HG02938 (cell line): Measurements from ENCODE around the gene KPNB1.
A peak's percentile ranks its signal among the peaks of the same experiment; 100 is the strongest.

Experiments used
- ATAC-seq: cut with Tn5 transposase; IDR thresholded peaks from one replicate; pipeline ENCODE4 v1.9.1; 2021; ENCODE audit warnings: mild to moderate bottlenecking, moderate library complexity; ENCODE audit not compliant: unreplicated experiment

KPNB1 gene

GRCh38 chr17:47649153-47649971 lies at the start of gene KPNB1:
KPNB1 (plus strand) TSS chr17:47649919; CDS start chr17:47650245, 326 bp downstream.
- ATAC-seq = peak; percentile 80

- no peak for ATAC-seq
These were observed 45.7 kb upstream of the KPNB1 start for GRCh38 chr17:47603830-47604597.

GRCh38 chr17:47604598-47604927 lies 45.2 kb upstream of the KPNB1 start:
- ATAC-seq = no peak

GRCh38 chr17:47605011-47605410 lies 44.7 kb upstream of the KPNB1 start:
- no peak for ATAC-seq

- no peak for ATAC-seq
These were observed 42.2 kb upstream of the KPNB1 start for GRCh38 chr17:47607481-47607880.

- ATAC-seq = no peak
These were observed 38.1 kb upstream of the KPNB1 start for GRCh38 chr17:47611372-47612350.

GRCh38 chr17:47615766-47616424 lies 33.8 kb upstream of the KPNB1 start:
- no peak for ATAC-seq

GRCh38 chr17:47618410-47618809 lies 31.3 kb upstream of the KPNB1 start:
- ATAC-seq = no peak

- ATAC-seq = no peak
These were observed 29.0 kb upstream of the KPNB1 start for GRCh38 chr17:47620503-47621245.

GRCh38 chr17:47621293-47622179 lies 28.2 kb upstream of the KPNB1 start:
- ATAC-seq = no peak

- ATAC-seq = no peak
These were observed 27.6 kb upstream of the KPNB1 start for GRCh38 chr17:47622180-47622549.

GRCh38 chr17:47624727-47625068 lies 25.0 kb upstream of the KPNB1 start:
- ATAC-seq = no peak

- ATAC-seq = no peak
These were observed 21.6 kb upstream of the KPNB1 start for GRCh38 chr17:47628014-47628566.

- ATAC-seq = no peak
These were observed 19.9 kb upstream of the KPNB1 start for GRCh38 chr17:47629826-47630225.

- no peak for ATAC-seq
These were observed 19.1 kb upstream of the KPNB1 start for GRCh38 chr17:47630614-47631013.

- ATAC-seq = no peak
These were observed 16.7 kb upstream of the KPNB1 start for GRCh38 chr17:47632991-47633390.

- no peak for ATAC-seq
These were observed 15.7 kb upstream of the KPNB1 start for GRCh38 chr17:47633996-47634395.

GRCh38 chr17:47634870-47635269 lies 14.8 kb upstream of the KPNB1 start:
- no peak for ATAC-seq

- no peak for ATAC-seq
These were observed 14.0 kb upstream of the KPNB1 start for GRCh38 chr17:47635734-47636133.
